WTC11 (cell line): ENCODE results near the gene SGTA. TPM values are rescaled to one million over a fixed set of nuclear protein-coding genes. Genes with fewer than 3 reads are reported as not detected.

Experiments
- ATAC-seq: fragments of 200-7000 bp; cut with Tn5 transposase; 2 replicates; pipeline ENCODE4 v1.10.0; 2021; ENCODE audit warnings: mild to moderate bottlenecking, moderate library complexity
- CTCF ChIA-PET: fragments of 300-600 bp; sonication (Branson Sonifier 250); formaldehyde crosslinking; loops from one replicate; lab custom pipeline; 2021; ENCODE audit warnings: antibody characterized with exemption; lab: Charles Lee
- POLR2A ChIA-PET: fragments of 350-600 bp; sonication (Branson Sonifier 250); formaldehyde crosslinking; loops from one replicate; lab custom pipeline; 2021; ENCODE audit warnings: antibody characterized with exemption; lab: Charles Lee
- DNase-seq: peaks from one replicate; pipeline ENCODE4 v3.0.0; 2021; ENCODE audit warnings: low spot score
- H3K27ac Mint-ChIP-seq: 2 replicates; pipeline ENCODE4 v1.8.0; 2021; ENCODE audit warnings: mixed read lengths
- H3K27me3 Mint-ChIP-seq: 2 replicates; pipeline ENCODE4 v1.8.0; 2021; ENCODE audit warnings: low read depth, mild to moderate bottlenecking, moderate library complexity, mixed read lengths
- H3K36me3 Mint-ChIP-seq: 2 replicates; pipeline ENCODE4 v1.8.0; 2021; ENCODE audit warnings: mixed read lengths
- H3K4me1 Mint-ChIP-seq: 2 replicates; pipeline ENCODE4 v1.8.0; 2022; ENCODE audit warnings: mixed read lengths
- H3K4me3 Mint-ChIP-seq: 2 replicates; pipeline ENCODE4 v1.8.0; 2021; ENCODE audit warnings: mild to moderate bottlenecking, moderate library complexity, mixed read lengths
- H3K9me3 Mint-ChIP-seq: 2 replicates; pipeline ENCODE4 v1.8.0; 2021; ENCODE audit warnings: mixed read lengths
- ATF2 ChIP-seq: sonication (generic); formaldehyde crosslinking; IDR thresholded peaks from 2 replicates; pipeline ENCODE4 v1.8.1; 2022; ENCODE audit warnings: low read depth, missing genetic modification reagents, borderline replicate concordance
- CREB1 ChIP-seq: sonication (generic); formaldehyde crosslinking; IDR thresholded peaks from 2 replicates; pipeline ENCODE4 v1.8.0; 2023; ENCODE audit warnings: mild to moderate bottlenecking, missing genetic modification reagents
- E2F4 ChIP-seq: sonication (generic); formaldehyde crosslinking; IDR thresholded peaks from 2 replicates; pipeline ENCODE4 v1.8.1; 2022; ENCODE audit warnings: low read depth, mild to moderate bottlenecking, moderate library complexity, missing genetic modification reagents, borderline replicate concordance
- ESRRA ChIP-seq: sonication (generic); formaldehyde crosslinking; IDR thresholded peaks from 2 replicates; pipeline ENCODE4 v1.8.1; 2022; ENCODE audit warnings: mild to moderate bottlenecking, missing genetic modification reagents, borderline replicate concordance
- GTF2I ChIP-seq: fragments of 250-450 bp; sonication (Bioruptor Pico); conservative IDR thresholded peaks from 2 replicates; pipeline ENCODE4 v1.4.0; 2021; ENCODE audit warnings: mild to moderate bottlenecking
- JAZF1 ChIP-seq: fragments of 250-450 bp; sonication (Bioruptor Pico); IDR thresholded peaks from 2 replicates; pipeline ENCODE4 v1.9.0; 2021; ENCODE audit warnings: moderate library complexity, mild to moderate bottlenecking, inconsistent platforms
- JUN ChIP-seq: sonication (generic); formaldehyde crosslinking; IDR thresholded peaks from 2 replicates; pipeline ENCODE4 v1.8.0; 2023; ENCODE audit warnings: mild to moderate bottlenecking, missing genetic modification reagents
- MXD4 ChIP-seq: fragments of 250-450 bp; sonication (Bioruptor Pico); IDR thresholded peaks from 2 replicates; pipeline ENCODE4 v1.8.0; 2021; ENCODE audit warnings: mild to moderate bottlenecking, moderate library complexity, borderline replicate concordance
- NFATC4 ChIP-seq: fragments of 250-450 bp; sonication (Bioruptor Pico); IDR thresholded peaks from 2 replicates; pipeline ENCODE4 v1.9.0; 2021; ENCODE audit warnings: mild to moderate bottlenecking
- NR3C1 ChIP-seq: sonication (generic); formaldehyde crosslinking; conservative IDR thresholded peaks from 2 replicates; pipeline ENCODE4 v1.8.1; 2023; ENCODE audit warnings: low read depth, mild to moderate bottlenecking, missing genetic modification reagents
- PRDM15 ChIP-seq: sonication (generic); formaldehyde crosslinking; IDR thresholded peaks from 2 replicates; pipeline ENCODE4 v1.8.0; 2022; ENCODE audit warnings: missing genetic modification reagents
- TEAD4 ChIP-seq: sonication (generic); formaldehyde crosslinking; IDR thresholded peaks from 2 replicates; pipeline ENCODE4 v1.8.0; 2022; ENCODE audit warnings: mild to moderate bottlenecking, missing genetic modification reagents
- TP53 ChIP-seq: sonication (generic); formaldehyde crosslinking; IDR thresholded peaks from 2 replicates; pipeline ENCODE4 v1.8.1; 2023; ENCODE audit warnings: mild to moderate bottlenecking, missing genetic modification reagents
- ZNF121 ChIP-seq: sonication (generic); formaldehyde crosslinking; IDR thresholded peaks from 2 replicates; pipeline ENCODE4 v1.8.0; 2023; ENCODE audit warnings: missing genetic modification reagents
- ZNF138 ChIP-seq: sonication (generic); formaldehyde crosslinking; conservative IDR thresholded peaks from 2 replicates; pipeline ENCODE4 v1.8.1; 2022; ENCODE audit warnings: mild to moderate bottlenecking, moderate library complexity, missing genetic modification reagents
- ZNF671 ChIP-seq: fragments of 250-450 bp; sonication (Bioruptor Pico); IDR thresholded peaks from 2 replicates; pipeline ENCODE4 v1.8.0; 2021; ENCODE audit warnings: mild to moderate bottlenecking
- total RNA-seq: library from RNA; stranded (reverse); gene quantifications from 3 replicates; pipeline ENCODE4 v1.2.3, GENCODE V29; 2021
- TF ChIP-seq, protein P1 (sequence below): sonication (generic); formaldehyde crosslinking; IDR thresholded peaks from 2 replicates; pipeline ENCODE4 v1.8.0; 2023; ENCODE audit warnings: missing genetic modification reagents
- TF ChIP-seq, protein P2 (sequence below): fragments of 250-450 bp; sonication (Bioruptor Pico); IDR thresholded peaks from 2 replicates; pipeline ENCODE4 v1.8.0; 2021; ENCODE audit warnings: mild to moderate bottlenecking
- TF ChIP-seq, protein P3 (sequence below): sonication (generic); formaldehyde crosslinking; IDR thresholded peaks from 2 replicates; pipeline ENCODE4 v1.8.0; 2022; ENCODE audit warnings: mild to moderate bottlenecking, missing genetic modification reagents
- TF ChIP-seq, protein P4 (sequence below): sonication (generic); formaldehyde crosslinking; IDR thresholded peaks from 2 replicates; pipeline ENCODE4 v1.8.1; 2023; ENCODE audit warnings: mild to moderate bottlenecking, moderate library complexity, missing genetic modification reagents
- TF ChIP-seq, protein P5 (sequence below): fragments of 200-600 bp; IDR thresholded peaks from 2 replicates; pipeline ENCODE4 v1.8.0; 2022; ENCODE audit warnings: antibody characterized with exemption

The SGTA gene
- total RNA-seq, 1 experiment from 2014 or later, result 91.2 TPM

GRCh38 chr19:2716722-2717637 is 66.1 kb downstream of the SGTA start:
- H3K27me3 Mint-ChIP-seq, result no peaks in the 10 kb centered on the region; the same call in 1 of the 2 replicates
- peaks cover 12% of the 10 kb centered on the region for H3K36me3 Mint-ChIP-seq
- H3K9me3 Mint-ChIP-seq, result peaks cover 12% of the 10 kb centered on the region
- no peak overlapping the region for H3K4me3 Mint-ChIP-seq
- CTCF ChIA-PET, result interaction anchor here (0.6 to 1.4 kb wide), 3 partner anchors 23 to 82 kb away, joined by 3 to 8 read pairs (median 3); partner anchors contain the start of gene SLC39A3
- TF ChIP-seq TEAD4 (CRISPR knock-in tag), result no peak
- peaks cover 8% of the 10 kb centered on the region for H3K4me1 Mint-ChIP-seq
- DNase-seq (no peak), ATAC-seq (no peak)
- H3K27ac Mint-ChIP-seq, result no peak overlapping the region
- POLR2A ChIA-PET, result no interaction called here

DNA sequence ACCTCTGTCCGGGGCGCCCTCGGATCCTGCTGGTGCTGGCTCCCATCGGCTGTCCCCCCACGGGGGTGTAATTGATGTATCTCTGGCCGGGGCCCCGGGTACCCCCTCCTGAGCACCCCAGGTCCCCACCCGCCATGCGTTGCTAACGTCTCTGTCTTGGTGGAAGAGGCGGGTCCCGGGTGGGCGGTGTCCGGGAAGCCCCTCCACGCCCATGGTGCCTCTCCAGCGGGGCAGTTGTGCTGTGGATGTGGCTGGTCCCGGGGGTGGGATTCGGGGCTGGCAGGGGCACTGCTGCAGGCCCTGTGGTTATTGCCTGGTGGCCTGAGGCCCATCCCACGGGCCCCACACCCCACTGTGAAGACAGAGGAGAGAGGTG is 66.8 kb downstream of the SGTA start:
- Mint-ChIP-seq H3K27me3 (peaks cover 2% of the 10 kb centered on the region), H3K4me3 (no peak overlapping the region), H3K9me3 (peaks cover 12% of the 10 kb centered on the region), H3K27ac (no peak overlapping the region), H3K36me3 (peaks cover 12% of the 10 kb centered on the region), H3K4me1 (peaks cover 8% of the 10 kb centered on the region)
- ChIA-PET CTCF (no interaction called here), POLR2A (no interaction called here)
- no peak for ATAC-seq
- no peak for DNase-seq
- TF ChIP-seq TP53 (CRISPR knock-in tag), result no peak
- no peak for TF ChIP-seq GTF2I
- no peak for TF ChIP-seq ZNF138 (CRISPR knock-in tag)
- TF ChIP-seq, protein P1, sequence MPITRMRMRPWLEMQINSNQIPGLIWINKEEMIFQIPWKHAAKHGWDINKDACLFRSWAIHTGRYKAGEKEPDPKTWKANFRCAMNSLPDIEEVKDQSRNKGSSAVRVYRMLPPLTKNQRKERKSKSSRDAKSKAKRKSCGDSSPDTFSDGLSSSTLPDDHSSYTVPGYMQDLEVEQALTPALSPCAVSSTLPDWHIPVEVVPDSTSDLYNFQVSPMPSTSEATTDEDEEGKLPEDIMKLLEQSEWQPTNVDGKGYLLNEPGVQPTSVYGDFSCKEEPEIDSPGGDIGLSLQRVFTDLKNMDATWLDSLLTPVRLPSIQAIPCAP (CRISPR knock-in tag), result no peak
- no peak for TF ChIP-seq MXD4 (CRISPR knock-in tag)
- no peak for TF ChIP-seq PRDM15 (CRISPR knock-in tag)
- no peak for TF ChIP-seq ATF2 (CRISPR knock-in tag)
- no peak for TF ChIP-seq ESRRA (CRISPR knock-in tag)
- TF ChIP-seq NFATC4, result no peak
- TF ChIP-seq, protein P2, sequence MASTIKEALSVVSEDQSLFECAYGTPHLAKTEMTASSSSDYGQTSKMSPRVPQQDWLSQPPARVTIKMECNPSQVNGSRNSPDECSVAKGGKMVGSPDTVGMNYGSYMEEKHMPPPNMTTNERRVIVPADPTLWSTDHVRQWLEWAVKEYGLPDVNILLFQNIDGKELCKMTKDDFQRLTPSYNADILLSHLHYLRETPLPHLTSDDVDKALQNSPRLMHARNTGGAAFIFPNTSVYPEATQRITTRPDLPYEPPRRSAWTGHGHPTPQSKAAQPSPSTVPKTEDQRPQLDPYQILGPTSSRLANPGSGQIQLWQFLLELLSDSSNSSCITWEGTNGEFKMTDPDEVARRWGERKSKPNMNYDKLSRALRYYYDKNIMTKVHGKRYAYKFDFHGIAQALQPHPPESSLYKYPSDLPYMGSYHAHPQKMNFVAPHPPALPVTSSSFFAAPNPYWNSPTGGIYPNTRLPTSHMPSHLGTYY, result no peak
- TF ChIP-seq, protein P3, sequence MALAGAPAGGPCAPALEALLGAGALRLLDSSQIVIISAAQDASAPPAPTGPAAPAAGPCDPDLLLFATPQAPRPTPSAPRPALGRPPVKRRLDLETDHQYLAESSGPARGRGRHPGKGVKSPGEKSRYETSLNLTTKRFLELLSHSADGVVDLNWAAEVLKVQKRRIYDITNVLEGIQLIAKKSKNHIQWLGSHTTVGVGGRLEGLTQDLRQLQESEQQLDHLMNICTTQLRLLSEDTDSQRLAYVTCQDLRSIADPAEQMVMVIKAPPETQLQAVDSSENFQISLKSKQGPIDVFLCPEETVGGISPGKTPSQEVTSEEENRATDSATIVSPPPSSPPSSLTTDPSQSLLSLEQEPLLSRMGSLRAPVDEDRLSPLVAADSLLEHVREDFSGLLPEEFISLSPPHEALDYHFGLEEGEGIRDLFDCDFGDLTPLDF (CRISPR knock-in tag), result no peak
- TF ChIP-seq JUN (CRISPR knock-in tag), result no peak
- TF ChIP-seq E2F4, result no peak
- no peak for TF ChIP-seq ZNF671 (CRISPR knock-in tag)
- TF ChIP-seq, protein P4, sequence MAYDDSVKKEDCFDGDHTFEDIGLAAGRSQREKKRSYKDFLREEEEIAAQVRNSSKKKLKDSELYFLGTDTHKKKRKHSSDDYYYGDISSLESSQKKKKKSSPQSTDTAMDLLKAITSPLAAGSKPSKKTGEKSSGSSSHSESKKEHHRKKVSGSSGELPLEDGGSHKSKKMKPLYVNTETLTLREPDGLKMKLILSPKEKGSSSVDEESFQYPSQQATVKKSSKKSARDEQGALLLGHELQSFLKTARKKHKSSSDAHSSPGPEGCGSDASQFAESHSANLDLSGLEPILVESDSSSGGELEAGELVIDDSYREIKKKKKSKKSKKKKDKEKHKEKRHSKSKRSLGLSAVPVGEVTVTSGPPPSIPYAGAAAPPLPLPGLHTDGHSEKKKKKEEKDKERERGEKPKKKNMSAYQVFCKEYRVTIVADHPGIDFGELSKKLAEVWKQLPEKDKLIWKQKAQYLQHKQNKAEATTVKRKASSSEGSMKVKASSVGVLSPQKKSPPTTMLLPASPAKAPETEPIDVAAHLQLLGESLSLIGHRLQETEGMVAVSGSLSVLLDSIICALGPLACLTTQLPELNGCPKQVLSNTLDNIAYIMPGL (CRISPR knock-in tag), result no peak
- TF ChIP-seq NR3C1 (CRISPR knock-in tag), result no peak
- no peak for TF ChIP-seq CREB1 (CRISPR knock-in tag)
- TF ChIP-seq ZNF121 (CRISPR knock-in tag), result no peak
- TF ChIP-seq, protein P5, sequence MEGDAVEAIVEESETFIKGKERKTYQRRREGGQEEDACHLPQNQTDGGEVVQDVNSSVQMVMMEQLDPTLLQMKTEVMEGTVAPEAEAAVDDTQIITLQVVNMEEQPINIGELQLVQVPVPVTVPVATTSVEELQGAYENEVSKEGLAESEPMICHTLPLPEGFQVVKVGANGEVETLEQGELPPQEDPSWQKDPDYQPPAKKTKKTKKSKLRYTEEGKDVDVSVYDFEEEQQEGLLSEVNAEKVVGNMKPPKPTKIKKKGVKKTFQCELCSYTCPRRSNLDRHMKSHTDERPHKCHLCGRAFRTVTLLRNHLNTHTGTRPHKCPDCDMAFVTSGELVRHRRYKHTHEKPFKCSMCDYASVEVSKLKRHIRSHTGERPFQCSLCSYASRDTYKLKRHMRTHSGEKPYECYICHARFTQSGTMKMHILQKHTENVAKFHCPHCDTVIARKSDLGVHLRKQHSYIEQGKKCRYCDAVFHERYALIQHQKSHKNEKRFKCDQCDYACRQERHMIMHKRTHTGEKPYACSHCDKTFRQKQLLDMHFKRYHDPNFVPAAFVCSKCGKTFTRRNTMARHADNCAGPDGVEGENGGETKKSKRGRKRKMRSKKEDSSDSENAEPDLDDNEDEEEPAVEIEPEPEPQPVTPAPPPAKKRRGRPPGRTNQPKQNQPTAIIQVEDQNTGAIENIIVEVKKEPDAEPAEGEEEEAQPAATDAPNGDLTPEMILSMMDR, result no peak
- TF ChIP-seq JAZF1 (CRISPR knock-in tag), result no peak
- TF ChIP-seq, all 79 proteins: peak for 0
